Aorta (tissue), 5 donors: ENCODE data around the gene CITED2. TPM values are rescaled to one million over a fixed set of nuclear protein-coding genes. Genes with fewer than 3 reads are reported as not detected.
A peak's percentile ranks its signal among the peaks of the same experiment; 100 is the strongest.

Experiments used
- ATAC-seq: fragments of 200-7000 bp; cut with Tn5 transposase; one replicate; pipeline ENCODE4 v1.9.1; 2022; ENCODE audit warnings: moderate library complexity; ENCODE audit not compliant: low FRiP score
- DNase-seq, 2 donors: peaks; one replicate each; pipeline ENCODE4 v3.0.0-alpha.2; 2020
- H3K27ac ChIP-seq, 2 donors: one replicate each; pipeline ENCODE4 v1.5.1; 2013; ENCODE audit warnings: low read length in 2 of 2, mild to moderate bottlenecking in 2 of 2, moderate library complexity in 2 of 2, control low read depth in 1 of 2, inconsistent platforms in 1 of 2, low read depth in 1 of 2
- H3K27me3 ChIP-seq, 2 donors: one replicate each; pipeline ENCODE4 v1.6.1; 2013; ENCODE audit warnings: control low read depth in 1 of 2, low read length in 1 of 2, mild to moderate bottlenecking in 1 of 2, moderate library complexity in 1 of 2; ENCODE audit not compliant: insufficient read depth in 2 of 2, control insufficient read depth in 1 of 2
- H3K36me3 ChIP-seq, 2 donors: one replicate each; pipeline ENCODE4 v1.6.1; 2013; ENCODE audit warnings: control low read depth in 1 of 2, low read length in 1 of 2, mild to moderate bottlenecking in 1 of 2; ENCODE audit not compliant: insufficient read depth in 2 of 2, control insufficient read depth in 1 of 2
- H3K4me1 ChIP-seq, 2 donors: one replicate each; pipeline ENCODE4 v1.6.1; 2013; ENCODE audit warnings: low read length in 2 of 2, control low read depth in 1 of 2, mild to moderate bottlenecking in 1 of 2, moderate library complexity in 1 of 2; ENCODE audit not compliant: insufficient read depth in 2 of 2, control insufficient read depth in 1 of 2
- H3K4me3 ChIP-seq, 2 donors: one replicate each; pipeline ENCODE4 v1.5.1; 2013; ENCODE audit warnings: low read length in 2 of 2, control low read depth in 1 of 2, mild to moderate bottlenecking in 1 of 2
- H3K9me3 ChIP-seq: one replicate; pipeline ENCODE4 v1.6.1; 2013; ENCODE audit warnings: mild to moderate bottlenecking, low read length; ENCODE audit not compliant: control insufficient read depth
- WGBS, 2 donors: extraction: QIAGEN DNeasy Blood & Tissue Kit; methylation state at CpG; one replicate each; pipeline ENCODE4 v1.1.7; 2013; 5-methylcytosine and 5-hydroxymethylcytosine counted together
- intact Hi-C, 2 donors: fragments of 100-400 bp; cut with DNase I; formaldehyde crosslinking; loops; one replicate each; pipeline versions ENCODE4 v1.14.2 to v1.15.0; 2022
- polyA plus RNA-seq, 2 donors: library from polyadenylated mRNA; stranded (reverse); fragments of 200-250 nt; gene quantifications; one replicate each; pipeline ENCODE4 v1.2.3, GENCODE V29; 2013
- total RNA-seq, 2 donors: library from RNA; stranded (reverse); fragmentation: NEBNext Ultra II Directional; extraction: Animal tissue kit (Norgen Biotek cat#: 25700); gene quantifications; one replicate each; pipeline ENCODE4 v1.2.1, GENCODE V29; 2021
- donor health status: healthy with polysubstance abuse.
- donor health status: Bipolar disorder and iron deficiency.
- donor health status: DM: no; HTN: no; CAD: no.
- donor health status: DM: no; HTN: no; CAD: no.
- donor health status: DM: yes; HTN: yes; CAD: no.

Gene CITED2
- total and polyA plus RNA-seq, 4 donors, result 19.3 to 64.1 (median 53.5) TPM

GRCh38 chr6:139370999-139371345 is 3.5 kb downstream of the CITED2 start:
- H3K27ac ChIP-seq, result no peak overlapping the region
- peak overlapping the region in 1 of 2 donors; percentile 83 for H3K4me3 ChIP-seq
- DNase-seq (no peak), ATAC-seq (no peak)
- peaks cover 0 to 3% of the 10 kb centered on the region in 2 donors for H3K4me1 ChIP-seq
- no peaks in the 10 kb centered on the region for H3K27me3 ChIP-seq
- H3K9me3 ChIP-seq, result peaks cover 1% of the 10 kb centered on the region
- no peaks in the 10 kb centered on the region for H3K36me3 ChIP-seq
- intact Hi-C loops, result loop anchor here (5.0 to 10.0 kb wide), 10 partner anchors 164 to 1551 kb away; no protein-coding TSS in a partner anchor
- 58 to 63% methylated on average over 3 of the region's 3 CpGs for WGBS, 2 donors

- intact Hi-C loops, result loop anchor here (5.0 to 10.0 kb wide), 10 partner anchors 164 to 1552 kb away; no protein-coding TSS in a partner anchor
- WGBS, 2 donors, result 14 to 17% methylated on average over 5 of the region's 5 CpGs
- no peak overlapping the region for H3K27ac ChIP-seq
- H3K27me3 ChIP-seq, result no peaks in the 10 kb centered on the region
- DNase-seq (no peak), ATAC-seq (no peak)
- H3K9me3 ChIP-seq, result peaks cover 1% of the 10 kb centered on the region
- H3K4me1 ChIP-seq, result peaks cover 0 to 3% of the 10 kb centered on the region in 2 donors
- peak overlapping the region in 1 of 2 donors; percentile 9 for H3K4me3 ChIP-seq
- H3K36me3 ChIP-seq, result no peaks in the 10 kb centered on the region
Observed at GRCh38 chr6:139370283-139370998, 4.0 kb downstream of the CITED2 start.

GRCh38 chr6:139369568-139370282 is 4.7 kb downstream of the CITED2 start:
- Histone ChIP-seq H3K4me1 (peaks cover 0 to 3% of the 10 kb centered on the region in 2 donors), H3K4me3 (peak overlapping the region; percentile 9 to 10), H3K27me3 (no peaks in the 10 kb centered on the region), H3K27ac (peak overlapping the region in 1 of 2 donors; percentile 25), H3K9me3 (peaks cover 1% of the 10 kb centered on the region), H3K36me3 (no peaks in the 10 kb centered on the region)
- intact Hi-C loops, result loop anchor here (2.0 to 10.0 kb wide), 12 partner anchors 165 to 1553 kb away; partner anchors contain the start of gene REPS1 (in 2 of the 2)
- ATAC-seq (no peak), DNase-seq (no peak)
- WGBS, 2 donors, result 12 to 15% methylated on average over 9 of the region's 9 CpGs

GRCh38 chr6:139369068-139369467 is 5.4 kb downstream of the CITED2 start:
- intact Hi-C loops, result loop anchor here (2.0 to 10.0 kb wide), 2 partner anchors 384 to 564 kb away; partner anchors contain the start of gene REPS1 (in 2 of the 2)
- Histone ChIP-seq H3K4me3 (no peak overlapping the region), H3K9me3 (peaks cover 1% of the 10 kb centered on the region), H3K27ac (no peak overlapping the region), H3K4me1 (peaks cover 0 to 3% of the 10 kb centered on the region in 2 donors), H3K27me3 (no peaks in the 10 kb centered on the region), H3K36me3 (no peaks in the 10 kb centered on the region)
- ATAC-seq (no peak), DNase-seq (no peak)
- WGBS, 2 donors, result 46 to 53% methylated on average over 2 of the region's 2 CpGs

- 76 to 91% methylated on average over 1 of the region's 1 CpG for WGBS, 2 donors
- H3K36me3 ChIP-seq, result no peaks in the 10 kb centered on the region
- no peak overlapping the region for H3K4me3 ChIP-seq
- ATAC-seq (no peak), DNase-seq (no peak)
- H3K27ac ChIP-seq, result no peak overlapping the region
- intact Hi-C loops, result loop anchor here (1.0 to 10.0 kb wide), 3 partner anchors 149 to 564 kb away; partner anchors contain the start of gene REPS1 (in 2 of the 2)
- H3K4me1 ChIP-seq, result peaks cover 0 to 3% of the 10 kb centered on the region in 2 donors
- H3K9me3 ChIP-seq, result peaks cover 1% of the 10 kb centered on the region
- no peaks in the 10 kb centered on the region for H3K27me3 ChIP-seq
Observed at GRCh38 chr6:139368661-139369060, 5.8 kb downstream of the CITED2 start.

- no peak overlapping the region for H3K4me3 ChIP-seq
- no peak for DNase-seq
- peaks cover 1% of the 10 kb centered on the region for H3K9me3 ChIP-seq
- peaks cover 0 to 3% of the 10 kb centered on the region in 2 donors for H3K4me1 ChIP-seq
- no peaks in the 10 kb centered on the region for H3K27me3 ChIP-seq
- H3K27ac ChIP-seq, result no peak overlapping the region
- no peaks in the 10 kb centered on the region for H3K36me3 ChIP-seq
- 58 to 59% methylated on average over 8 of the region's 8 CpGs for WGBS, 2 donors
- no peak for ATAC-seq
- intact Hi-C loops, result loop anchor here (1.0 to 10.0 kb wide), 3 partner anchors 149 to 565 kb away; partner anchors contain the start of gene REPS1 (in 2 of the 2)
Observed at GRCh38 chr6:139367810-139368351, 6.6 kb downstream of the CITED2 start.

GRCh38 chr6:139364982-139365379 is 9.5 kb downstream of the CITED2 start:
- H3K4me1 ChIP-seq, result peaks cover 0 to 3% of the 10 kb centered on the region in 2 donors
- intact Hi-C loops, result loop anchor here (1.0 to 10.0 kb wide), 5 partner anchors 146 to 550 kb away; partner anchors contain the start of gene REPS1 (in 2 of the 2)
- H3K27me3 ChIP-seq, result no peaks in the 10 kb centered on the region
- no peak overlapping the region for H3K4me3 ChIP-seq
- H3K9me3 ChIP-seq, result peaks cover 1% of the 10 kb centered on the region
- DNase-seq, result no peak
- WGBS, 2 donors, result 45 to 56% methylated on average over 3 of the region's 3 CpGs
- H3K27ac ChIP-seq, result no peak overlapping the region
- no peaks in the 10 kb centered on the region for H3K36me3 ChIP-seq
- ATAC-seq, result no peak

GRCh38 chr6:139364302-139364981 is 10.0 kb downstream of the CITED2 start:
- no peak overlapping the region for H3K27ac ChIP-seq
- no peaks in the 10 kb centered on the region for H3K36me3 ChIP-seq
- no peak for DNase-seq
- intact Hi-C loops, result loop anchor here (1.0 to 10.0 kb wide), 5 partner anchors 145 to 550 kb away; partner anchors contain the start of gene REPS1 (in 2 of the 2)
- WGBS, 2 donors, result 55 to 58% methylated on average over 4 of the region's 4 CpGs
- ATAC-seq, result peak; percentile 69
- H3K9me3 ChIP-seq, result peaks cover 1% of the 10 kb centered on the region
- no peaks in the 10 kb centered on the region for H3K27me3 ChIP-seq
- H3K4me1 ChIP-seq, result peaks cover 0 to 3% of the 10 kb centered on the region in 2 donors
- H3K4me3 ChIP-seq, result no peak overlapping the region
